Occipital lobe (tissue), 2 donors: Measurements from ENCODE around the gene IRF5. TPM values are rescaled to one million over a fixed set of nuclear protein-coding genes. Genes with fewer than 3 reads are reported as not detected.

Experiments used
- DNase-seq: peaks from one replicate; lab custom pipeline; 2025; lab: John Stamatoyannopoulos, UW
- total RNA-seq: library from RNA; depleted of rRNA; stranded (reverse); fragments of >200 nt; gene quantifications from one replicate; pipeline ENCODE4 v1.2.3, GENCODE V29; 2014

Gene IRF5, protein sequence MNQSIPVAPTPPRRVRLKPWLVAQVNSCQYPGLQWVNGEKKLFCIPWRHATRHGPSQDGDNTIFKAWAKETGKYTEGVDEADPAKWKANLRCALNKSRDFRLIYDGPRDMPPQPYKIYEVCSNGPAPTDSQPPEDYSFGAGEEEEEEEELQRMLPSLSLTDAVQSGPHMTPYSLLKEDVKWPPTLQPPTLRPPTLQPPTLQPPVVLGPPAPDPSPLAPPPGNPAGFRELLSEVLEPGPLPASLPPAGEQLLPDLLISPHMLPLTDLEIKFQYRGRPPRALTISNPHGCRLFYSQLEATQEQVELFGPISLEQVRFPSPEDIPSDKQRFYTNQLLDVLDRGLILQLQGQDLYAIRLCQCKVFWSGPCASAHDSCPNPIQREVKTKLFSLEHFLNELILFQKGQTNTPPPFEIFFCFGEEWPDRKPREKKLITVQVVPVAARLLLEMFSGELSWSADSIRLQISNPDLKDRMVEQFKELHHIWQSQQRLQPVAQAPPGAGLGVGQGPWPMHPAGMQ
- 1.6 TPM for total RNA-seq

DNA sequence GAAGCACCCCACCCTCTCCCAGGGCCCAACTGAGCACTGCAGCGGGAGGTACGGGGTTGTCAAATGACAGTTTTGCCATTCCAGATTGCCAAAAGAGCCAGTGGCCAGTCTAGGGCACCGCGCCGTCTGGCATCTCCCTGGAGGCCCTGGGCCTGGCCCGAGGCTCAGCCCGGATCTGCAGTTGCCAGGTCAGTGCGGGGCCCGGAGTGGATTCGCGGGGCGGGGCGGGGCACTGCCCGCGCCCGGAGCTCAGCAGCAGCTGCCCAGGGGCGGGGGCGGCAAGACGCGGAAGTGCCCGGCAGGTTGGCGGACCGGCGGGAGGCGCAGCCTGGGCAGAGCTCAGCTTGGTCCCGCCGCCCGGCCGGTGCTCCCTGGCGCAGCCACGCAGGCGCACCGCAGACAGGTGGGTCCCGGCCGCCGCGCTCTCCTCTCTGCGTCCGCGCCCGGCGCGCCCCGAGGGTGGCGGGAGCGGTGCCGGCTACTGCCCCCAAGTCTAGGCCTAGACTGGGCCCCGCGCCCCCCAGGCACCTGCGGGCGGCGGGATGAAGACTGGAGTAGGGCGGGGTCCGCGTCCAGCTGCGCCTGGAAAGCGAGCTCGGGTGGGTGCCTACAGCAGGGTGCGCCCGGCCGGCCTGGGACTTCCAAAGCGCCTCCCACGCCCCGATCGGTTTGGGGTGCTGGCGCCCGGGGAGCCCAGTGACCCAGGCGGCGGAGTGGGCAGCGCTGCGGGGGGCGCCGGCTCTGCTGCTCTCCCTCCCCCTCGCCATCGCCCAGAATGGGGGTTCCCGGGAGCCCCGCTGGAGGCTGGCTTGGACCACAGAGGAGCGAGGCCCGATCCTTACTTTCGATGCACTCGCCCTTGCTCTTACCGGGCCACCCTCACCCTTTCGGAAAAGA is at the start of gene IRF5:
IRF5 (plus strand) TSS at position 281 of the 897 bp plus-strand sequence. CDS start 4,155 bp downstream, outside the sequence.
- DNase-seq, result no peak

DNA sequence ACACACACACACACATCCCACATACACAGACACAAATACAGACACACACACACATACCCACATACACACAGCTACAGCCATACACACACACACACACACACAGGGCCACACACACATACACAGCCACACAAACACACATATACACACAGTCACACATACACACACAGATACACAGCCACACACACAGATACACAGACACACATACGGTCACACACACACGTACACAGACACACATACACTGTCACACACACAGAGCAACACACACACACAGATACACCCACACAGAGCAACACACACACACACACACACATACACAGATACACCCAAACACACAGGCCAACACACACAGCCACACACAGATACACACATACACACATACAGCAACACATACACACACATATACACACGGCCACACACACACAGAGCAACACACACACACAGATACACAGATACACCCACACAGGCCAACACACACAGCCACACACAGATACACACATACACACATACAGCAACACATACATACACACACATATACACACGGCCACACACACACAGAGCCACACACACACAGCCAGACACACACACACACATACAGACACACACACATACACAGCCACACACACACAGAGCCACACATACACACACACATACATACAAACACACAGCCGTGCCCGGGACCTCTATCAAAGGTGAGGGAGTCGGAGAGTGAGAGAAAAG is 49.5 kb upstream of the IRF5 start:
- no peak for DNase-seq

DNA sequence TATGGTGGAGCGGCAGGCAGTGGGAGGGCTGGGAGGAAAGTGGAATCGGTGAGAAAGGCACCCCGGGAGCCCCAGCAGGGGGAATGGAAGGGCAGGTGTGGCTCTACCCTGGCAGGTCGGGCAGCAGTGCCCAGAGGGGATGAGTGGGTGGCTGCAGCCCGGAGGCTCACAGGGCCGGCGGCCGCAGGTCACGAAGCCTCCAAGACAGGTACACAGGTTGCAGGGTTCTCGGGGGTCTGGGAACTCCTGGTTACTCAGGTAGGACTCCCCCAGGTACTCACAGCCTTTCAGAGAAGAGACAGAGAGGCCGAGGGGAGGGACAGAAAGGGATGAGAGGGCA is 49.0 kb upstream of the IRF5 start:
- no peak for DNase-seq

DNA sequence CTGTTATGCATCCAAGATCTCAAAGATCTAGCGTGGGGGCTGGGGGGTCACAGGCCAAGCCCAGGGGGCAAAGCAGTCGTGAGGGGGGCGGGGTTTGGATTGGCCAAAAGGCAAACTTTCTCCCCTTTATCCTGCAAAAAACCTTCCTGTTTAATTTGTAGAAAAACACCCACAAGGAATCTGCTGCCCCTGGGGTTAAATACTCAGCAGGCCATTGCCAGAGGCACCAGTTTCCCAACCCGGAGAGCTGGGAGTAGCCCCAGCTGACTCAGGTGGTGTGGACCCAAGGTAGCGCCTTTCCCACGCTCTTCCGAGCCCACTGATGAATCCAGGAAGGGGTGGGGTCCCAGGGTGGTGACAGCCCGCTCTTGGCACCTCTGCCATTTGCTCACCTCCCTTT is 48.6 kb upstream of the IRF5 start:
- DNase-seq, result no peak

DNA sequence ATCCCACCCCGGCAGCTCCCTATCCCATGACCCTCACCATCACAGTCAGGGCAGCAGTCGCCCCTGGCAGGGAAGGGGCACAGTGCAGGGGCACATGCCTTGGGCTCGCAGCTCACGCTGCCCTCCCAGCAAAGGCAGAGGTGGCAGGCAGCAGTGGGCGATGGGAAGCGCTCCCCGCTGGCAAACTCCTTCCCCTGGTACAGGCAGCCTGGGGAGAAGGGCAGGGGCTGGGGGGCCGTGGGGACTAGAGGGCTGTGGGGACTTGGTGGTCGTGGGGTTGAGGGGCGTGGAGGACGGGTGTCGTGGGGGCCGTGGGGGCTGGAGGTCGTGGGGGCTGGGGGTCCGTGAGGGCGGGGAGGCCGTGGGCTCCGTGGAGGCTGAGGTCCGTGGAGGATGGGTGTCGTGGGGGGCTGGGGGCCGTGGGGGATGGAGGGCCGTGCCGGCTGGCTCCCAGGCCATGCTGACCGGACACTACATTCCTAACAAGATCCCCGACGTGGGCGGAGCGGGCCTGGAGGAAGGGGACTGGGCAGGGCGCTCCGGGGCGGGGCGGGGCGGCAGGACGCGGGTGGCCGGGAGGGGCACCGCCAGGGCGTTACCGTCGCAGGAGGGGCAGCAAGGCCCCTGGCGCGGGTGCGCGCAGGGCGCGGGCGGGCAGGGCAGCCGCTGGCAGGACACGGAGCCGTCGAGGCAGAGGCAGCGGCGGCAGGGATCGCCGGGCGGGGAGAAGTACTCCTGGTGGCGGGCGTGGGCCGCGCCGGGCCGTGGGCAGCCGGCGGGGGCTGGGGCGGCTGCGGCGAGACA is 47.2 kb upstream of the IRF5 start:
- DNase-seq, result no peak

DNA sequence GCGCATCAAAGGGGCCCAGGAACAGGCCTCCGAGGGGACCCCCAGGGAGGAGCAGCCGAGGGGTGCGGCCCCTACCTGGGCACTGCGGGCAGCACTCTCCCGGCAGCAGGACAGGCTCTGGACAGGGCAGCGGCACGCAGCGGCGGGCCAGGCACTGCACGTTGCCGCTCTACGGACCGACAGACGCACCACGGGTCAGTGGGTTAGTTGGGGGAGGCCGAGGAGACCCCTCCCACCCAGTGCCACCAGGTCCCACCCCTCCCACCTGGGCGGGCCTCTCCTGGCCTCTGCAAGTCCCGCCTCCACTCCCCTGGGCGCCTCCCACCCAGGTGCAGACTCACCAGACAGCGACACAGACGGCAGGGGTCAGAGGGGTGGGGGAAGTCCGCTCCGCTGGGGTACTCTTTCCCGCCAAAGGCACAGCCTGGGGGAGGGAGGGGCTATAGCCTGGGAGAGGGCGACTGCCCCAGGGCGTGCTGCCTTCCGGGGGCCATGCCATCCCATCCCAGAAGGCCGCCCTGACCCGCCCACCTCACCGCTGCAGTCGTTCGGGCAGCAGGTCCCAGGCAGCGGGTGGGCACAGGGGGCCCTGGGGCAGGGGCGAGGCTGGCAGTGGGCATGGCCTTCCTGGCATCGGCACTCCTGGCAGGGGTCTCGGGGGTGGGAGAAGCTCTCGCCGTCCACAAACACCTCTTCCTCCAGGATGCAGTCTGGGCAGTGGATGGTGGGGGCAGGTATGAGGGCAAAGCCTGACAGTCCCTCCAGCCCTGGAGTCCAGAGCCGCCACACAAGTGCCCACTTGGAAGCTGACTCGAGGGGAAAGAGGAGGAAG is 46.4 kb upstream of the IRF5 start:
- DNase-seq, result no peak

DNA sequence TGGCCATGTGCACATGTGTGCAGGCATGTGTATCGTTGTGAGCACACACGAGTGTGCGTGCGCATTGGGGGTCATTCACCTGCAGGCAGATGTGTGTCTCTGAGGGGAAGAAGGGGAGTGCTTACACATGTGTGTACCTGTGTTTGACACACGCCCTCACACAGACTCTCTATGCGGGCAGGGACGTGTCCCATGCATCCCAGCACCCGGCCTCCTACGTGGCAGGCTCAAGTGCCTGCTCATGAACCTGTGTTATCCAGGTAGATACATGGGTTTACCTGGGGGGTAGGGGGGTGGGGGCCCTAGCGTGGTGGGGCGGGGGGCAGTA is 45.8 kb upstream of the IRF5 start:
- DNase-seq, result no peak

DNA sequence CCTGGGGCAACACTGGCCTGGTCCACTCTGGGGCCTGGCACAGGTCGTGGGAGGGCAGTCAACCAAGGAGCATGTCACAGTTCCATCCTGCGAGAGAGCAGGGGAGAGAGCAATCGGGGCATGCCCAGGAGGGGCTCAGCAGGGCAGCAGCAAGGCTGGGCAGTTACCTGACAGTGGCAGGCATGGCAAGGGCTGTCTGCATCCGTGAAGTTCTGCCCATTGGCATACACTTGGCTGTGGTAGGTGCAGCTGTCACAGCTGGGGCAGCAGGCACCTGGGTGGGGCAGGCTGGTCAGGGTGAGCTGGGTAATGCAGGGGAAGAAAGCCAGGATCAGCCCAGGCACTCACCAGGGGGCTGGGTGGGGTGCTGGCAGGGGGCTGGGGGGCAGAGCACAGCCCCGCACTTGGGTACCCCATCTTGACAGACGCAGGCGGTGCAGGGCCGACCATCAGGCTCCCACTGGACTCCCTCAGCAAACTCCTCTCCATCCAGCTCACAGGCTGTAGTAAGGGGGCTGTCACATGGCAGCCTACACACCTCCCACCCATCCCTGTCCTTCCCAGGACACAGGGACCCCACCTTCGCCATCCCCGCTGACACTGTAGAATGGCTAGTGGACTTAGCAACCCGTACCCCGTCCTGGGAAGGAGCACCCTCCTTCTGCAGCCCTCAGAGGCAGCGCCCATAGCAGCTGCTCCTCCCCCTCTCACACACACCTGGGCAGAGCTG is 45.0 kb upstream of the IRF5 start:
- no peak for DNase-seq

DNA sequence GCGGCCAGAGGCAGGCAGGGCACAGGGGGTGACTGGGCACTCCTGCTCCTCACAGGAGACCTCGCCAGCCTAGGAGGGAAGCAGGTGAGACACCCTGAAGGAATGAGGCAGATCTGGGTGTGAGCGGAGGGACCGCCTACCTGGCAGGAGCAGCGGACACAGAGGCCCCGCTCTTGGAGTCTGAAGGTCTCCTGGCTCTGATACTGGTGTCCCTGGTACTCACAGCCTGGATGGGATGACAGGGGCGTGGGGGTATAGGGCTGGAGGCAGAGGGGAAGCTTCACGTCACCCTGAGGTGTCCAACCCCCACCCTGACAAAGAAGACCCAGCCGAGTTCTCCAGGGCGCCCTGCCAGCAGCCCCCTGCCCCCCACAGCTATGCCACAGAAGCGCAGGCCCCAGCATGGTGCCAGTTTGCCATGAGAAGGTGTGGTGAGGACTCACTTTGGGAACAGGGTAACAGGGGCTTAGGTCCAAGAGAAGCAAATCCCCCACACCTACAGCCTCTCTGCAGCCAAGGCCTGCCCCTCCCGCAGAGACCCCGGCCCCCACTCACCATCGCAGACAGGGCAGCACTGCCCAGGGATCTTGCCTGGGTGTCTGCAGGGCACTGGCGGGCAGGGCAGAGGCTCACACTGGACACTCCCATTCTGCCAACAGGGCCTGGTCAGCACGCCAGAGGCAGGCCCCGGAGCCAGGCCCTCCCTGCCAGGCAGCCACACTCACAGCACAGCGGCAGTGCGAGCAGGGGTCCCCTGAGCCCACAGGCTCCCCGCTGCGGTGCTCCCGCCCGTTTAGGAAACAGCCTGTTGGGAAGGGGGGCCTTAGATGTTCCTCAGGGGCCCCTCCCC is 44.3 kb upstream of the IRF5 start:
- DNase-seq, result no peak

DNA sequence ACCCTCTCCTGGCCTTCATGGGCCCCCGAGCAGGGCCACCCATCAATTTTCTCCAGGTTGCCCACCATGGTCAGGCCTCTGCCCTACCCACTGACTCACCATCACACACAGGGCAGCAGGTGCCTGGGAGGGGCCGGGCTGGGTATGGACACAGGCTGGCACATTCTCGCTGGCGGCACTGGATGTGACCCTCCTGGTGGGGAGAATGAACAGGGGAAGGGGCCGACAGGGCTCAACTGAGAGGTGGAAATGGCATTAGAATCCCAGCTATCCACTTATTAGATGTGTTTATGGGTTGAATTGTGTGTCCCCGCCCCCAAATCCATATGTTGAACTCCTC is 43.7 kb upstream of the IRF5 start:
- no peak for DNase-seq

DNA sequence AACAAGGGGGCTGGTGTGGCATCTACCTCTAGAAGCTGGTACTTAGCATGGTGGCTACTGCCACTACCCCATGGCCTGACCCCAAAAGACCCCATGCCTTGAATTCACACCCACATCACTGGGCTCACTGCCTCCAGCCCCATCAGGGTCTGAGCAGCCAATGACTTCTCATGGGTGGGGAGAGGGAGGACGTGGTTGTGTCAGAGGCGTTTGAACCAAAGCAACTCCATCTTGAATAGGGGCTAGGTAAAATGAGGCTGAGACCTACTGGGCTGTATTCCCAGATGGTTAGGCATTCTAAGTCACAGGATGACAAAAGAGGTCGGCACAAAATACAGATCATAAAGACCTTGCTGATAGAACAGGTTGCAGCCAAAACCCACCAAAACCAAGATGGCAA is 42.4 kb upstream of the IRF5 start:
- DNase-seq, result no peak

DNA sequence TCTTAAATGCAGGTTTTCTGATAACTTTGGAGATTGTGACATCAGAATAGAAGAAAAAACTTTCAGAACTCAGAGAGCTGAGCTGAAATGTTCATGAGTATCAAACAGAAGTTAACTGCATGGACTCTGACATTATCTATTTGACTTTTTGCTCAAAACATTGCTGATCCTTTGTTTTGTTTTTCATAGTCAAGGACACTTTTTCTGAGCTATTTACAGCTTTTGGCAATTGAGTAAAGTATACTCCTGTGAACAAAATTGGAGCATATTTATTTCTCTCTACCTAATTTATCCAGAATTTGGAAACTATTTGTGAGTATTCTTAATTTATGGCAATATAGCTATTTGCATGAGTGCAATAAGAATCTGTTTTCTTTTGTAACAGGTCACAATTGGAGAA is 38.3 kb upstream of the IRF5 start:
- DNase-seq, result no peak

DNA sequence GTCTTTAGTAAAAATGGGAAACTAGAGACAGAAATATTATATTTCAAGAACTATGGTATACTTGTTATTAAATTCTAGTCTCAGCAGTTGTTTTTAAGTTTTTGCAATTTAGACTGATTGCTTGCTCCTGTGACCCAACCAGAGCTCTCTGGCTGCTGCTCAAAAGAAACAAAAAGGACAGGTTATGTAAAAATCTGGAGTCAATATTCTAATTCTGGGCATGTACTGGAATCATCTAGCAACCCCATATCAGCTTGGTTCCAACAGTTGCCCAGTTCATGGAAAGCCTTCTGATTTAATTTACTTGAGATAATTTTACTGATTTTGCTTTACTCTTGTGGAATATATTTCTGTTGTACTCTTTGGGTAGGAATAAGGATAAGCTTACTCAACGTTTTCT is 37.5 kb upstream of the IRF5 start:
- no peak for DNase-seq

DNA sequence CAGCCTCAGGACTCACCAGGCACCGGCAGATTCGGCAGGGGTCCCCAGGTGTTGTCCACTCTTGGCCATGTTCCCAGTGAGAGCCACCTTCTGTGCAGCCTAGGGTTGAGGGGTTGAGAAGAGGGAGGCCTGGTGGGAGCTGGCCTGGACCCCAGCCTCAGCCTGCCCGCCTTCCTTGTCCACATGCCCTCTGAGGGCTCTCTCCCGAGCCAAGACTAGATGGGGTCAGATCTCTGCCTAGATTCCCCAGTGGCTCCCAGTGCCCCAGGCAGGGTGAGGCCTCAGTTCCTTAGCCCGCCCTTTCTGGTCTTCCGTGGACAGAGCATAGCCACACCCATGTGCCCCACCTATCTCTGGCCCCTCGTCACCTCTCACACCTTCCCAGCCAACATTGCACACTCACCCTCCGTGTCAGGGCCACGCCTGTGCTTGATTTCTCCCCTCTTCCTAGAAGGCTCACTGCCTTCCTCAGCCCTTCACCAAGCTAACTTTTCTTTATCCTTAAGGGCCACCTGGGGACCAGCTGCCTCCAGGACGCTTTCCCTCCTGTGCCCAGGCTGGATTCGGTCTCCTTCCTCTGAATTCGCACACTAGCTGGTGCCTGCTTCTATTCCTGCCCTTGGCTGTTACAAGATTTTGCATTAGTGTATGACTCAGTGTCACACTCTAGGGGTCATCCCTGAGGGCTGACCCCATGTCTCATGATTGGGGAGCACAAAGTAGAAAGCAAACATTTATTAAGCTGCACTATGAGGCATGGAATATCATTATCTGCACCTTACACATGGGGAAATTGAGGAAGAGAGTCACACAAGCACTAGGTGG is 34.8 kb upstream of the IRF5 start:
- no peak for DNase-seq

DNA sequence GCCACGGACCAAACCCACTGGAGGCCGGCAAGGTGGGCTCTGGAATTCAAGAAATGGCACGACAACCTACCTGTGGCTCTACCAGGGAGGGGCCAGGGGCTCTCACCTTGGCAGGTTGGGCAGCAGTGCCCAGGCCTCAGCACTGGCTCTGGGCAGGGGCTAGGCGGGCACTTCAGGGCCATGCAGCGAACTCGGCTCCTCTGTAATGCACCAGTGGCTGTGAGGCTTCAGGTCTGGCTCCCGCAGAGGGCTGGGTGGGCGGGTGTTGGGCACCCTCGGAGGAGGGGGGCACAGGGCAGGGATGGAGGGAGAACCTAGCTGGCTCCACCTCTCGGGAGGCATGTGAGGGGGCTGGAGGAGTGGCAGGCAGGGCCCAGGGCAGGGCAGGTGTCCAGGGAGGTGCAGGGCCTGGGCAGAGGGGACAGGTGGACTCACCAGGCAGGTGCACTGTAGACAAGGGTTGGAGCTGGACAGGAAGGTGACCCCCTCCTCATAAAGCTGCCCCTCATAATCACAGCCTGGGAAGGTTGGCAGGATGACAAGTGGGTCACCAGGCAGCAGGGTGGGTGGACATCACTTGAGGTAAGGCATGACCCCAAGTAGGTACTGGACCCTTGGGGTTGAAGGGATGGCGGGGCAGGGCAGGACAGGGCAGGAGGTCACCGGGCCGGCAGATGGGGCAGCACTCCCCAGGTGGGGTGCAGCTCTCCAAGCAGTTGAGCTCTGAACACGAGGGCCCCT is 33.9 kb upstream of the IRF5 start:
- DNase-seq, result no peak

DNA sequence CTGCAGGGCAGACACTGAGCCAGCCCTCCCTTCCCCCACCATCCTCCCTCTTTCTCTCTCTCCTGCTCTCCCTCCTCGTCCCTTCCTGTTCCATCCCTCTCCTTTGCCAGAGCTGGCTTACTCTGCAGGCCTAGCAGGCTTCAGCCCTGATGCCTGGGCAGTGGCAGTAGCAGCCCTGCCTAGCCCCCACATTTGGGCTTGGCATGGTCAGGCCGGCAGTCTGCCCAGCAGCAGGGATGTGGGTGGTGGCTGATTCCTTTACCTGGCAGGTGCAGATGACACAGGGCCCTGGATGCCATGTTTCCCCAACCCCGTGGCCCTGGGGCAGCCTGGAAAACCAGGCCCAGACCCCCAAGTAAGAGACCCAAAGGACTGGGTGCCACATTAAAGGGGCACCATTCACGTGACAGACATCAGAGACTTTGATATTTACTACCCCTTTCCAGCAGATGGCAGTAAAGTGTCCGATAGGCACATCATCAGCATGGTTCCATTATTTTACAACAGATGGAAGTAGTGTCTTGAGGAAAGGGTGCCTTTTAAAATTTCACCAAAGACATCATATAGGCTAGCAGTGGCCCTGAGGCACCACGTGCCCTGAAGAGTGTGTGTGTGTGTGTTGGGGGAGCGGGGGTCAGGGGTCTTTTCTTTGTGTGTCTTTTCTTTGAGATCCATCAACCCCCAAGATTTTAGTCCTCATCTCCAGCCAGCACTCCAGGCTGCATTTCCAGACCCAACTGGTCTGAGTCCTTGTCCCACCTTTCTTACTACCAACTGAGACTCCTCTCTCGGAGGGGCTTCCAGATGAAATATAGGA is 33.1 kb upstream of the IRF5 start:
- no peak for DNase-seq
